GM12874 (cell line): ENCODE results near the gene SH3PXD2B.

Experiments used
- TF ChIP-seq, protein P1 (sequence below): IDR thresholded peaks from 2 replicates; pipeline ENCODE4 v1.5.1; 2011; ENCODE audit warnings: low read depth, mild to moderate bottlenecking, control low read depth, low read length, moderate library complexity; ENCODE audit not compliant: insufficient read depth

SH3PXD2B gene

DNA sequence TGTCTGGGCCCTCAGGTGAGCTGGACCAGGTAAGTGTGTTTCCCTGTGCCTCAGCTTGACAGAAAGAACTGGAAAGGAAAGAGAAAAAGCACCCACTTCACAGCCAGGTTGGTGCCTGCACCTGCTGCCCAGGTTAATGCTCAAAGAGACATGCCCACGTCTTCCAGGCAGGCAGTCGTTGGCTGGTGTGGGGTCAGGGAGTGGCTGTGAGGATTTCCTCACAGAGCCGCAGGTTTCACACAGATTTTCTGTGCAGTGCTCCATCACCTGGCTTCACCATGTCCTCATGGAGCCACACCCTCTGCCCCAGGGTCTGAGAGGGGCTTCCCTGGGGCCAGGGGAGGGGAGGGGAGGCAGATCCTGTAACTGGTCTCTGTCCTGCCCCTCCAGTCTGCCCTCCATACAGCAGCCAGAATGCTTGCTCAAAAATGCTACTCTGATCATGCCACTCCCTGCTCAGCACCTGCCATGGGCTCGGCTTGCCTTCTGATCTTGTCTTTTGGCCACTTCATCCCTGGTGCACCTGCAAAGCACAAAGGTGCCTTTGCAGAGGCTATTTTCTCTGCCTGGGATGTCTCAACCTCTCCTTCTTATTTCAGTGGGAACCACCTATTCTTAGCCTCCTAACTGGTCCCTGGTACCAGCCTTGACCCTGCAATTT is 88.2 kb downstream of the SH3PXD2B start:
- TF ChIP-seq, protein P1, sequence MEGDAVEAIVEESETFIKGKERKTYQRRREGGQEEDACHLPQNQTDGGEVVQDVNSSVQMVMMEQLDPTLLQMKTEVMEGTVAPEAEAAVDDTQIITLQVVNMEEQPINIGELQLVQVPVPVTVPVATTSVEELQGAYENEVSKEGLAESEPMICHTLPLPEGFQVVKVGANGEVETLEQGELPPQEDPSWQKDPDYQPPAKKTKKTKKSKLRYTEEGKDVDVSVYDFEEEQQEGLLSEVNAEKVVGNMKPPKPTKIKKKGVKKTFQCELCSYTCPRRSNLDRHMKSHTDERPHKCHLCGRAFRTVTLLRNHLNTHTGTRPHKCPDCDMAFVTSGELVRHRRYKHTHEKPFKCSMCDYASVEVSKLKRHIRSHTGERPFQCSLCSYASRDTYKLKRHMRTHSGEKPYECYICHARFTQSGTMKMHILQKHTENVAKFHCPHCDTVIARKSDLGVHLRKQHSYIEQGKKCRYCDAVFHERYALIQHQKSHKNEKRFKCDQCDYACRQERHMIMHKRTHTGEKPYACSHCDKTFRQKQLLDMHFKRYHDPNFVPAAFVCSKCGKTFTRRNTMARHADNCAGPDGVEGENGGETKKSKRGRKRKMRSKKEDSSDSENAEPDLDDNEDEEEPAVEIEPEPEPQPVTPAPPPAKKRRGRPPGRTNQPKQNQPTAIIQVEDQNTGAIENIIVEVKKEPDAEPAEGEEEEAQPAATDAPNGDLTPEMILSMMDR = no peak

DNA sequence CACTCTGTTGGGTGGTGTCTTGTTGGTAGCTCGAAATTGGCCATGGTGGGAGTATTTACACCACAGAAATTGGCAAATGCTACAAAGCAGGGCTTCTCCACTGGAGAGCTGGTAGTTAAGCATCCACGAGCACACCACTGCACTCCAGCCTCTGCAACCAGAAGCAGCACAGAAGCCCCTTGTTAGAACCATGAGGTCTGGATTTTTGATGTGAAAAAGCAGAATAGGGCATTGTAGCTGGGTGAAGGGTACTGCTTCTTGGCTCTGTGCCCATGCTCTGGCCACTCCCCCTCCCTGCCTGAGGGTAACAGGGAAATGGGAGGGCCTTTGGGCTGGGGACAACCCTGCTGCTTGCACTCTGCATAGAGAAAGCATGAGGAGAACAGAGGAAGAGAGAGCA is 89.6 kb downstream of the SH3PXD2B start:
- TF ChIP-seq, protein P1 = no peak

DNA sequence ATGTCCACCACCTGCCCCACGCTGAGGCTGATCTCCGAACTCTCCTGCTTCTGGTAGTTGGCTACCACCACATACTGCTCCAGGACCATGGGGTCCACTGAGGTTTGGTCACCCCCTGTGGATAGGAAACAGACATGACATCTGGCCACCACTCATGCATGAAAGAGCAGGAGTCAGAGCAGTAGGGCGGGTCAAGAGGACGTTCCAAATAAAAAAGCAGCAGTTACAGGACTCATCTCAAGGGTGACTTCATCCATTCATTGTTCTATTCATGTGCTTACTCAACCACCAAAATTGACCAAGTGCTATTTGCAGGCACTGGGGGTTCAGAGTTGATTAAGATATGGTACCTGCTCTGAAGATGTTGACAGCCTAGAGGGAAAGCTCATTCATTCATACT is 91.6 kb downstream of the SH3PXD2B start:
- TF ChIP-seq, protein P1 = no peak

DNA sequence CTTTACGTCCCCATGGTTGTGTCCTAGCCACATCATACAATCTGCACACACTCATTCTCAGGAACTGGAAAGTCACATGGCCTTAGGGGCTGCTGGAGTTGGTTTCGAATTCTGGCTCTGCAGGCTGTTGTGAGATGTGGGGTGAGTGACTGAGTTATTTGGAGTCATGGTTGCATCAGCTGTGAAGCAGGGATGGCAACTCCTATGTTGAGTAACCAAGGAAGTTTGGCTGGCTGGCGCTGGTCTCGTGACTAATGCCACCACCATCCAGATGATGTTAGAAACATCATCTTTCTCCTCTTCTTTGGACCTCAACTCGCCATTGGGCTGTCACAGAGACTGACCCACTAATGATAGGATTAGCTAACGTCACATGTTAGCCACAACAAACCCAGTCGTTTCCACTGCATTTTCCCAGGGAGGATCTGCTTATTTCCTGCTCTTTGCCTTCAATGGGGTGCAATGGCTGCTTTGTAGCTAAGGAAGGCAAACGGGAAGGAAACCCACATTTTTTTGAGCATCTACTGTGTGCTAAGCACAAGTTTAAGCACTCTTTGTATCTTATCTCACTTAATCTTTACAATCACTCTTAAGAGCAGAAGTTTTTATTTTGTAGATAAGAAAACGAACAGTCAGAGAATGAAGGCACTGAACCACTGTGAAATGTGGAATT is 92.6 kb downstream of the SH3PXD2B start:
- TF ChIP-seq, protein P1 = no peak

DNA sequence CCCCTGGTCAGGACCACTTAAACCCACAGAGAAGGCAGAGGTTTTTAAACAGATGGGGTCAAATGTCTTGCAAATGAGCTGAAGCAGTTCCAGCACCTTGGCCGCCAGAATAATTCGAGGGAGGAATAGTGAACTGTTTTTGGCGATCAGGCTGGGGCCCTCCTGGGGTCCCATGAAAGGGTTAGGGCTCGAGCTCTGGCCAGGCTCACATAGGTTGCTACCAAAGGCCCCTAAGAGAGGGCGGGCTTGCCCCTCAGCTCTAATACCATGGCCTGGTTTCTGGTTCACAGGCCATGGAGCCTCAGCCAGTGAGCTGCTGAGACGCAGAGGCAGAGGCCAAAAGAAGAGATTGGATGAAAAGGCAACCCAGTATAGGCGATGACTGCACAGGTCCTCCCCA is 96.0 kb downstream of the SH3PXD2B start:
- TF ChIP-seq, protein P1 = no peak

DNA sequence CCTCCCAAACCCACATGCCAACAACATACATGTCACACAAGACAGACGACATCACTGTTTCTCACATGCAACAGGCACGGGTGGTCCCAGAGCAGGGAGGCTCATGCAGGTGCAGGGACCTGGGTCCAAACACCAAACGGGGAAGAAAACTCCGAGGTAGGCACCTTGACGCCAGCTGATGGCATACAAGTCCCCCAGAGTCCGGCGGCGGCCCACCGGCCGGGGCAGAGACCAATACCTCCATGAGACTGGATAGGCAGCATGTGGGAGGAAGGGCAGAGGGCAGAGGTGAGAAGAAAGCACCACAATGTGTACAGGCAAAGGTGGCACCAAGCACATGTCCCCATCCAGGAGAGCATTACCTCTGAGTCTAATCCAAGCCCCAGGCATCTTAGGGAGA is 97.8 kb downstream of the SH3PXD2B start:
- TF ChIP-seq, protein P1 = no peak

DNA sequence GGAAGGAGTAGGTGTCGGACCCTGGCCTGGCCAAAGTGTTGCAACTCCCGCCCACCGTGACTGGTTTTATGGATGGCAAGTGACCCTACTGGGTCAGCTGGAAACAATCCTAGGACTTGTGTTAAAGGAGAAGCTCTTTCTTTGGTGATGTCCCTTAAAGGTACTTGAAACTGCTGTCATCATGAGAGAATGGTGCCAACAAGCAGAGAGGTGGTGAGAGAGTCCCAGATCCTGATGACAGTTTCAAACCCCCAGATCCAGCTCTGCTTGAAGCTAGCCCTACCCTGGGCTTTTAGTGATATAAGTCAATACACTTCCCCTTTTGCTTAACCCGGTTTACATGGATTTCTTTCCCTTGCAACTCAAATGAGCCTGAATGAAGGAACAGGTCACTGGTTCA is 98.3 kb downstream of the SH3PXD2B start:
- TF ChIP-seq, protein P1 = no peak
